ENCODE data around the gene RHBDD1.

GRCh38 chr2:226802573-226802972, 33.3 kb upstream of the RHBDD1 start:
- TF ChIP-seq CTCF (IDR thresholded peaks at IDR 0.05): peak; percentile 62 to 78 (median 77)
- TF ChIP-seq POLR2A (IDR thresholded peaks at IDR 0.05): no peak

Measured in breast epithelium (tissue), 3 donors.